Mammary epithelial cell (primary cell): ENCODE measurements around the gene ZNF697.

Experiments
- CTCF ChIP-seq, 2 donors: IDR thresholded peaks in 1 of 2; conservative IDR thresholded peaks in 1 of 2; 2 replicates each; pipeline ENCODE4 v1.5.1; 2011 to 2012; ENCODE audit warnings: inconsistent platforms in 2 of 2, low read length in 2 of 2, mild to moderate bottlenecking in 2 of 2, control low read depth in 1 of 2, low read depth in 1 of 2; ENCODE audit not compliant: insufficient read depth in 1 of 2; ENCODE audit errors: extremely low read depth in 1 of 2
- EZH2 ChIP-seq: IDR thresholded peaks from 2 replicates; pipeline ENCODE4 v1.6.1; 2012; ENCODE audit warnings: low read length, inconsistent platforms, borderline replicate concordance

- TF ChIP-seq CTCF (conservative IDR thresholded peaks at IDR 0.05 in 1 of 2, IDR thresholded peaks at IDR 0.05 in 1 of 2; ENCODE audit: extremely low read depth in 1 of 2, insufficient read depth in 1 of 2, low read depth in 1 of 2, low read length in 2 of 2) (no peak), EZH2 (no peak)
These were observed 28.6 kb upstream of the ZNF697 start for GRCh38 chr1:119676571-119677206.
